NCI-H2227 (cell line): ENCODE data around the gene ZNF423.
A peak's percentile ranks its signal among the peaks of the same experiment; 100 is the strongest.

Experiments
- DNase-seq: peaks from one replicate; lab custom pipeline; 2025; ENCODE audit not compliant: unreplicated experiment; lab: John Stamatoyannopoulos, UW

The ZNF423 gene

GRCh38 chr16:49734331-49734730, 121.6 kb downstream of the ZNF423 start:
- no peak for DNase-seq

GRCh38 chr16:49733313-49734009, 122.5 kb downstream of the ZNF423 start:
- DNase-seq = no peak

- no peak for DNase-seq
These were observed 124.0 kb downstream of the ZNF423 start for GRCh38 chr16:49731911-49732310.

GRCh38 chr16:49730772-49731171, 125.1 kb downstream of the ZNF423 start:
- DNase-seq = no peak

- DNase-seq = no peak
These were observed 128.3 kb downstream of the ZNF423 start for GRCh38 chr16:49727611-49728010.

GRCh38 chr16:49726155-49726554, 129.8 kb downstream of the ZNF423 start:
- DNase-seq = no peak

- no peak for DNase-seq
These were observed 130.3 kb downstream of the ZNF423 start for GRCh38 chr16:49725651-49726050.

- DNase-seq = no peak
These were observed 131.1 kb downstream of the ZNF423 start for GRCh38 chr16:49724774-49725173.

GRCh38 chr16:49723310-49723709, 132.6 kb downstream of the ZNF423 start:
- no peak for DNase-seq

GRCh38 chr16:49720225-49720624, 135.7 kb downstream of the ZNF423 start:
- no peak for DNase-seq

GRCh38 chr16:49717689-49718088, 138.2 kb downstream of the ZNF423 start:
- no peak for DNase-seq

GRCh38 chr16:49716339-49716934, 139.5 kb downstream of the ZNF423 start:
- no peak for DNase-seq

GRCh38 chr16:49713770-49714169, 142.1 kb downstream of the ZNF423 start:
- no peak for DNase-seq

- no peak for DNase-seq
These were observed 143.4 kb downstream of the ZNF423 start for GRCh38 chr16:49712542-49712941.

- DNase-seq = no peak
These were observed 143.8 kb downstream of the ZNF423 start for GRCh38 chr16:49712106-49712505.

- no peak for DNase-seq
These were observed 146.9 kb downstream of the ZNF423 start for GRCh38 chr16:49709057-49709456.

- DNase-seq = no peak
These were observed 147.4 kb downstream of the ZNF423 start for GRCh38 chr16:49708491-49708890.

- DNase-seq = no peak
These were observed 149.1 kb downstream of the ZNF423 start for GRCh38 chr16:49706620-49707355.

- DNase-seq = no peak
These were observed 151.2 kb downstream of the ZNF423 start for GRCh38 chr16:49704586-49705155.

GRCh38 chr16:49703483-49703882, 152.4 kb downstream of the ZNF423 start:
- DNase-seq = no peak

GRCh38 chr16:49701789-49702494, 154.0 kb downstream of the ZNF423 start:
- peak; percentile 91 for DNase-seq
